Natural killer cell treated with Interleukin-12 subunit alpha and Interleukin-12 subunit beta and Interleukin-15 and Interleukin-18, amount 100 ng/mL, for 72 hours (primary cell): Measurements from ENCODE around the gene TBC1D24. TPM values are rescaled to one million over a fixed set of nuclear protein-coding genes. Genes with fewer than 3 reads are reported as not detected.

ENCODE experiments used
- ATAC-seq, 2 donors: fragments of 150-1000 bp; cut with Tn5 transposase in 1 of 2; sonication (Bioruptor Pico), chemical (Tn5 transposase) in 1 of 2; 2 replicates each; pipeline ENCODE4 v1.10.0; 2021
- DNase-seq: peaks from one replicate; pipeline ENCODE4 v3.0.0; 2022; ENCODE audit warnings: low spot score
- H3K27ac Mint-ChIP-seq, 2 donors: 1 replicate in 1 of 2; 2 replicates in 1 of 2; pipeline ENCODE4 v1.8.0; 2022; ENCODE audit warnings: mixed read lengths in 2 of 2, mild to moderate bottlenecking in 1 of 2, moderate library complexity in 1 of 2
- H3K27me3 Mint-ChIP-seq, 2 donors: 1 replicate in 1 of 2; 2 replicates in 1 of 2; pipeline ENCODE4 v1.8.0; 2022; ENCODE audit warnings: mixed read lengths in 2 of 2
- H3K36me3 Mint-ChIP-seq: one replicate; pipeline ENCODE4 v1.8.0; 2022; ENCODE audit warnings: mixed read lengths
- H3K4me1 Mint-ChIP-seq, 2 donors: 1 replicate in 1 of 2; 2 replicates in 1 of 2; pipeline ENCODE4 v1.8.0; 2022; ENCODE audit warnings: low read depth in 2 of 2, mixed read lengths in 2 of 2, mild to moderate bottlenecking in 1 of 2
- H3K4me3 Mint-ChIP-seq: one replicate; pipeline ENCODE4 v1.8.0; 2022; ENCODE audit warnings: mixed read lengths
- H3K9me3 Mint-ChIP-seq: 2 replicates; pipeline ENCODE4 v1.8.0; 2022; ENCODE audit warnings: mixed read lengths
- total RNA-seq, 2 donors: library from RNA; stranded (reverse); gene quantifications; one replicate each; pipeline ENCODE4 v1.2.3, GENCODE V29; 2022

The TBC1D24 gene
- total RNA-seq, 2 donors from 2014 or later = 22.0 to 39.9 TPM

DNA sequence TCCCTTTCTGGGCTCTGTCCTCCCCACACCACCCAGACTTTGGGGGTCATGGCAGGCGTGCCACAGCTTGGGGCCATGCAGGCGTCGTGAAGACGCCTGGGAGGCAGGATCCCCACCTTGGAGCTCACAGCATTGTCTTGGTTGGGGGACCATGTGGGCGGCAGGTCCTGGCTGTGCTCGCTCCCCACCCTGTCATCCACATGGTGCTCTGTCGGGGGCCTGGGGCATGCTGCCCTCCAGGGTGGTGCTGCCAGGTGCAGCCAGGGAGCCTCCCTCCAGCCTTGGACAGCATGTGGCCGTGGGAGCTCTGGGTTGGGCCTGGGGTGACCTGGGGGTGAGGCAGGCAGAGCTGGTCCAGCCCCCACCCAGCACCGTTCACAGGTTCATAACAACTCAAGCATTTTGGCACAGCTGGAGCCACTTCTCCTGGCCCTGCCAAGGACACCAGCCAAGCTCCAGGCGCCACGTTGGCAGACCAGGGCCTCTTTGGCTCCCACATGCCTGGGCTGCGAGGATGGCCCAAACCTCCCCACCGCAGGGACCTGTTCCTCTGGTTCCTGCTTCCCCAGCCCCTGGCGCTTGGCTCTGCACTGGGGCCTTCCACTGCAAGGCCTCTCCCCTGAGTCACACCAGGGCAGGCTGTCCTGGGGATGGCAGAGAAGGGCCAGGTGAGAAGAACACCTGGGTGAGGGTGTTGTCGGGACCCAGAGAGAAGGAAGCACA is 23.8 kb downstream of the TBC1D24 start:
- no peaks in the 10 kb centered on the region for H3K4me1 Mint-ChIP-seq
- ATAC-seq (peak in 1 of 2 donors; percentile 20), DNase-seq (no peak)
- H3K36me3 Mint-ChIP-seq = no peaks in the 10 kb centered on the region
- H3K4me3 Mint-ChIP-seq = no peak overlapping the region
- H3K27ac Mint-ChIP-seq = no peak overlapping the region
- H3K9me3 Mint-ChIP-seq = no peaks in the 10 kb centered on the region
- no peaks in the 10 kb centered on the region for H3K27me3 Mint-ChIP-seq

DNA sequence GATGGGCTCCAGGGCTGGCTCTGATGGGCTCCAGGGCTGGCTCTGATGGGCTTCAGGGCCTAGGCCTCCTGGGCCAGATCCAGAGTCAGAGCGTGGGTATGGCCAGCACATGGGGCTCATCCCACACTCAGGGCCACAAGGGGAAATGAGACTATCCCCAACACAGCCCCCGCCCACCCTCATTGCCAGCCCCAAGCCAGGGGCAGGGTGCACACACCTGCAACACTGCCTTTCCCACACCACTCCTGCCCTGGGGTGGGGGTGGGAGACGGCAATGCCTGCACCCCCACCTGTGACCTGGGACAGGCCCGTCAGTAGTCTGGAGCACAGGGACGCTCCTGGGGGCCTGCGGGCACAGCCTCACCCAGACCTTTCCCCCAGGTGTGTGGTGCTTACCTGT is 24.5 kb downstream of the TBC1D24 start:
- H3K27ac Mint-ChIP-seq = no peak overlapping the region
- no peaks in the 10 kb centered on the region for H3K36me3 Mint-ChIP-seq
- ATAC-seq (no peak), DNase-seq (no peak)
- no peak overlapping the region for H3K4me3 Mint-ChIP-seq
- no peaks in the 10 kb centered on the region for H3K9me3 Mint-ChIP-seq
- H3K27me3 Mint-ChIP-seq = no peaks in the 10 kb centered on the region
- H3K4me1 Mint-ChIP-seq = no peaks in the 10 kb centered on the region

DNA sequence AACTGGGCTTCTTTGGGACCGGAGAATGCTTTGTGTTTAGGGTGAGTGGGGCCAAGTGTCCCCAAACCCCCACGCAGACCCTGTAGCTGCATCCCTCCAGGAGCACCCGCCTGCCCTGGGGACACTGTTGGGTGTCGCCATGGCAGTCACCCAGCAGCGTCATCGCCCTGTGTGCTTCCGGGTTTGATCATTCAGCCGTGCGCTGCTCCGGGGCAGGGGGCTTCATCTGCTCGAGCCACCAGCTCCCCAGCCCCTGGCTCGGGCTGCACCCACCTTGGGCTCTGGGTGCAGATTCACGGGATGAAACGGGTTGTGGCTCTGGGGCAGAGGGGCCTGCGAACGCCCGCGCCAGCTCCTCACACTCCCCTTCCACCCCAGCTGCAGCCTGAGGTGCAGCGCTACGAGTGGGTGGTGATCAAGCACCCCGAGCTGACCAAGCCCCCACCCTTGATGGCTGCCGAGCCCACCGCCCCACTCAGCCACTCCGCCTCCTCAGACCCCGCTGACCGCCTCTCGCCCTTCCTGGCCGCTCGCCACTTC is 25.0 kb downstream of the TBC1D24 start:
- Mint-ChIP-seq H3K4me3 (no peak overlapping the region), H3K36me3 (no peaks in the 10 kb centered on the region)
- ATAC-seq = no peak

DNA sequence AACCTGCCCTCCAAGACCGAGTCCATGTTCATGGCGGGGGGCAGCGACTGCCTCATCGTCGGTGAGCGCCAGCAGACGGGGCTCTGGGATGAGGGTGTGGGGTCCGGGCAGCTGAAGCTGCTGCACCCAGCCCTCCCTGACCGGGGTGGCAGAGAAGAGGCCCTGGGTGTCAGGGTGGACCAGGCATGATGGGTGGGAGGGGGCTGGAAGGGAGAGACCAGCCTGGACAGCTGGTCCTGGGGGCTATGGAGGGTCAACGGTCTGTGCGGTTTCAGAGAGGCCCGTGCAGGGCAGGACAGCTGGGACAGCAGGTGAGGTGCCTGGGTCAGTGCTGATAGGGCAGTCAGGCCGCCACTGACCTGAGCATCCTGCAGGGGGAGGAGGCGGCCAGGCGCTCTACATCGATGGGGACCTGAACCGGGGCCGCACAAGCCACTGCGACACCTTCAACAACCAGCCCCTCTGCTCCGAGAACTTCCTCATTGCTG is 25.5 kb downstream of the TBC1D24 start:
- H3K9me3 Mint-ChIP-seq = no peaks in the 10 kb centered on the region
- ATAC-seq = no peak
- DNase-seq = no peak
- H3K4me3 Mint-ChIP-seq = no peak overlapping the region
- no peaks in the 10 kb centered on the region for H3K27me3 Mint-ChIP-seq
- no peaks in the 10 kb centered on the region for H3K36me3 Mint-ChIP-seq
- no peak overlapping the region for H3K27ac Mint-ChIP-seq
- H3K4me1 Mint-ChIP-seq = no peaks in the 10 kb centered on the region

More for the DNA sequence above, 25.0 kb downstream of the TBC1D24 start:
- Mint-ChIP-seq H3K27me3 (no peaks in the 10 kb centered on the region), H3K9me3 (no peaks in the 10 kb centered on the region), H3K4me1 (no peaks in the 10 kb centered on the region), H3K27ac (no peak overlapping the region)
- no peak for DNase-seq

DNA sequence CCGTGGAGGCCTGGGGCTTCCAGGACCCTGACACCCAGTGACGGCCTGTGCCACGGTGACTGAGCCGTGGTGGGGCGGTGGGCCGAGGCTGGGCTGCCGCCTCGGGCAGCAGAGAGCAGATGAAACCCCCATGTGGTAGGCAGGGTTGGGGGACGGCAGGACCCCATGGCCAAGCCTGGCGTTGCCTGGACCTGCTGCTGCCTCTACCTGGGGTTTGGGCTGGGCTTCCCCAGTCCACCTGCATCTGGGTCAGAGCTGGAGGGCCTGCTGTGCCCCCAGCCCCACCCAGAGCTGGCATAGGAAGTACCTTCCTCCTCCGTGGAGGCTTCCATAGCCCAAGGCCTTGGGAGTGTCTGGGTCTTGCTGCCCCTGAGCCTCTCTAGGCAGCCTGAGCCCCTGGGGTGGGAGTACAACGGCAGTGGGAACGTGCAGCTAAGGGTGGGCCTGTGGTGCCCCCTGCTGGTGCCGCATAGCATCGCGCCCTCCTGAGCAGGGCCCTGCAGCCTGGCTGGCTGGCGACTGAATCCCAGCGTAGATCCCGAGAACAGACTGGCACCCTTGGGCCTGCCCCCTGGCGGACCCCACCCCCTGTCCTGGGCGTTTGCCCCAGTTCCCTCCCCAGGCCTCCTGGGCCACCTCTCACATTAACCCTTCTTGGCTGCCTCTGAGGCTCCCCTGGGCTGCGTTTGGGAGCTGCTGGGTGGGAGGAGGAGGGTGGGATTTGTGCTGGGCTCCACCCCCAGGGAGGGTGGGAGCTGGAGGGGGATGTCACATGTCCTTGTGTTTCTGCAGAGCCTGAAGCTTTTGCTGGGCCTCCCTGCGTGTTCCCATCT is 26.2 kb downstream of the TBC1D24 start:
- DNase-seq = peak; percentile 81
- no peaks in the 10 kb centered on the region for H3K9me3 Mint-ChIP-seq

DNA sequence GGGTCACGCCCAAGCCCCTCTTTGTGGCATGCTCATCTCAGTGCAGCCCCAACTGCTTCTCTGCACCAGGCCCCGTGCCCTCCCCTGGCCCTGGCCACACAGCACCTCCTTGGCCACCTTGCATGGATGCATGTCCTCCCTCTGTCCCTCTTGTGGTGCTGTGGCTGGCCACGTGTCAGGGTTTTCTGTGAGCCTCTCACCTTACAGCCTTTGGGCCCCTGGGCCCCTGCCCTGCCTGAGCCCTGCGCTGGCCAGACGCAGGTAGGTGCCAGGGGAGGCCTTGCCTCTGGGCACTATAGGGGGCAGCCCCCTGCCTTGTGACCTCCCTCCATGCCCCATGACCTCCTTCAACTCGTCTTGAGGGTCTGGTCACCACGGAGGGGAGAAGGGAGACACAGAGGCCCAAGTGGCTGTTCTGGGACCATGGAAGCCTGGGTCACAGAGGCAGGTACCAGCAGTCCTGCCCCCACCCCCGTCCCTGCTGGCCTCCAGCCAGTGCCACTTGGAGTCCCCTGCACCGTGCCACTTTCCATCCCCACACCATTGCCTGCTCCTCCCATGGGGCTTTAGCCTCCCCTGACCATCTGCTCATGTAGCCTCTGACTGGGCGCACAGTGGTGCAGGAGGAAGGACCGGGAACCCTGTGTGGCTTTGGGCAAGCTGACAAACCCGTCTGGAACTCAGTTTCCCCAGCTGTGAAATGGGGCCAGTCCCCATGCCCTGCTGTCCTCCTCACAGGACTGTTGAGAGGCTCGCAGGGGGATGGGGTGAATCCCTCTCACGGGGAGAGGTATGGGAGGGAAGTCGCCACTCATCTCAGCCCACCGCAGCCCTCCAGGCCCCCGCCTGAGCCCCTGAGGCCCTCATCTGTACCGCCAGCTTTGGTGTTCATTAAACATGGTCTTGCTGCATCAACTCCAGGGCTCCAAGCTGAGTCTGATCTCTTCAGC is 27.3 kb downstream of the TBC1D24 start:
- Mint-ChIP-seq H3K27ac (no peak overlapping the region), H3K27me3 (no peaks in the 10 kb centered on the region), H3K36me3 (no peaks in the 10 kb centered on the region), H3K4me3 (no peak overlapping the region), H3K4me1 (no peaks in the 10 kb centered on the region), H3K9me3 (no peaks in the 10 kb centered on the region)
- DNase-seq (no peak), ATAC-seq (no peak)

More for the DNA sequence above, 26.2 kb downstream of the TBC1D24 start:
- Mint-ChIP-seq H3K4me1 (no peaks in the 10 kb centered on the region), H3K27me3 (no peaks in the 10 kb centered on the region), H3K36me3 (no peaks in the 10 kb centered on the region), H3K27ac (no peak overlapping the region), H3K4me3 (no peak overlapping the region)
- ATAC-seq = peak; percentile 85 to 90

DNA sequence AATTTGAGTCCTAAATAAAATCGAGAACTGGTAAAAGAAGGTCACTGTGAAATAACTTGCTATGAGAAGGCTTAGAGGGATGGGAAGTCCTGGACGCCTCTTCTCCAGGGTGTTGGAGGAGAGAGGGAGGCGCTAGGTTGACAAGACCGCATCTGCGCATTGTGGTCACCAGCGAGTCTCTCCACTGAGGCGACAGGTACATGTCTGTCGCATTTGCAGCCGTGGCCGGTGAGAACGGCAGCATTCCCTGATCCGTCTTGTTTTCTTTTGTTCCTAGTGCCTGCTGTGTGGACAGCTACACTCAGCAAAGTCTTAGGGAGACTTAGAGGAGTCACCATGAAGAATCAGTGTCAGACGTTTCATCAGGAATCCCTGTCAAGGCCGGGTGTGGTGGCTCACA is 30.8 kb downstream of the TBC1D24 start:
- H3K9me3 Mint-ChIP-seq = no peaks in the 10 kb centered on the region
- H3K27ac Mint-ChIP-seq = no peak overlapping the region
- DNase-seq = no peak
- peaks cover 11 to 12% of the 10 kb centered on the region in 2 donors for H3K4me1 Mint-ChIP-seq
- H3K4me3 Mint-ChIP-seq = no peak overlapping the region
- ATAC-seq = no peak
- no peaks in the 10 kb centered on the region for H3K36me3 Mint-ChIP-seq
- H3K27me3 Mint-ChIP-seq = no peaks in the 10 kb centered on the region

DNA sequence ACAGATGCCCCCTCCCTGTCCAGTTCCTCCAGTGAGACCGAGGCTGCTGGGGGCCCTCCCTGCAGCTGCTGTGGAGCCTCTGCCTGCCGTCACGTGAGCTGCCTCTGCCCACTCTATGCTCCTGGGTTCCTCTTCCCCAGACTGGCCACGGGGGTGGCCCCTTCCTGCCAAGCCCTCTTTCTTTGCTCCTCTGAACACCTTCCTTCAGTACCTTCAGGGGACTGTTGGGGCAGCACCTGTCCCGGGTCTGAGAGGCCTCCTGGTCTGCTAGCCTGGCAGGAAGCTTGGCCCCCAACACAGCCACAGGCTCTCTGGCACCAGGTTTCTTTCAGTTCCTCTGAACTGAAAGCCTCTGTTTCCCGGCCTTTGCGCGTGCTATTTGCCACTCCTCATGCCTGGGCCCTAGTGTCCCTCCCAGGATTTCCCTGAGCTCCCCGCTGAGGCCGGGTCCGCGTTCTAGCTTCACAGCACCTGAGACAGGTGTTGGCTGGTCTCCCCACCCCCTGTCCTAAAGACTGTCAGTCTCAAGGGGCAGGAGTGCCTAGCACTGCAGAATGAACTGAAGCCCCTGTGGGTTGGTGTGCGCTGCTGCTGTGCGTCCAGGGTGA is 32.2 kb downstream of the TBC1D24 start:
- Mint-ChIP-seq H3K4me3 (no peak overlapping the region), H3K27me3 (no peaks in the 10 kb centered on the region), H3K36me3 (no peaks in the 10 kb centered on the region), H3K27ac (no peak overlapping the region), H3K4me1 (peaks cover 13 to 15% of the 10 kb centered on the region in 2 donors), H3K9me3 (no peaks in the 10 kb centered on the region)
- DNase-seq (no peak), ATAC-seq (peak in 1 of 2 donors; percentile 11)

DNA sequence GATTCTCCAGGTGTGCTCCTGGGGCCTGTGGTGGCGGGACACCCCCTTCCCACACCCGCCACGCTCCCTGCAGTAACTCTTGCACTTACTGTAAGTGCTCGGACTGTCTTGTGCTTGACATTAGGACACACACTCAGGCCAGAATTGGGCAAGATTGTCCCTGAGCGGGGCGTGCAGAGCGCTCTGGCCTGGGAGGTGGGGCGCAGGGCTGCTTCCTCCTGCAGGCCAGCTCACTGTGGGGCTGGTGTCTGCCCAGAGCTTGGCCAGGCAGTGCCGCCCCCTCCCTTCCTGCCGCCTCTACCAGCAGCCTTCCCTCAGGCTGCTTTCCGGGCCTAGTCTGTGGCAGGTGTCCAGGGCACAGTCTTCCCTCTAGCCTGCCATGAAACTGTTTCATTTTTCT is 32.7 kb downstream of the TBC1D24 start:
- no peak for ATAC-seq
- no peak for DNase-seq
- H3K9me3 Mint-ChIP-seq = no peaks in the 10 kb centered on the region
- no peaks in the 10 kb centered on the region for H3K27me3 Mint-ChIP-seq
- H3K4me3 Mint-ChIP-seq = no peak overlapping the region
- no peaks in the 10 kb centered on the region for H3K36me3 Mint-ChIP-seq
- no peak overlapping the region for H3K27ac Mint-ChIP-seq
- H3K4me1 Mint-ChIP-seq = peaks cover 18 to 20% of the 10 kb centered on the region in 2 donors

DNA sequence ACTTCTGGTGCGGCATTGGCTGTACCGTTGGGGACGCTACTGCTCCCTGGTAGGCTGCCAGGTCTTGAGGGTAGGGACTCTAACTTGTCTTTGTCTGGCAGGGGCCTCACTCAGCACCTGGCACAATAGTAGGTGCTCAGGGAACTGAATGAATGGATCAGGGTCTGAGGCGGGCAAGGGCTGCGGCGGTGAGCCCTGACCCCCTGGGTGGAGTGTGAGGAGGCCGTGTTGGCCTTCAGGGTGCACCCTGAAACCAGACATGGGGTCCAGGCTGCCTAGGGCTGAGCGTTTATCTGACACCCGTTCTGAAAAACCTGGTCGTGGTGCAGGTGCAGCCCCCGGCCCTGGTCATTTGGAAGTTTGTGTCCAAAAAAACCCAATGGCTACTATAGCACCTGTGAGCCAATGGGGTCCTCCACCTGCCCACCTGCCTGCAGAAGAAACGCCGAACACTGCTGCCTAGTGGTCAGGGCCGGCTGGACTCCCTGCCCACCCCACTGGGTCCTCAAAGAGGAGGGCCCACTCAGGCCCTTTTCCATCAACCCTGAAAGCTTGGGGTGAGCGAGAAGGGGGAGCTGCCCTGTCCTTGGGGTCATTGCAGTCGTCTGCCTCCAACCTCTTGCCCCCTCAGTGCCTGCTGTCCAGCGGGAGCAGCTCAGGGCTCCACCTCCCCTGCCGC is 33.9 kb downstream of the TBC1D24 start:
- no peak overlapping the region for H3K4me3 Mint-ChIP-seq
- no peak for ATAC-seq
- DNase-seq = no peak
- H3K36me3 Mint-ChIP-seq = no peaks in the 10 kb centered on the region
- no peaks in the 10 kb centered on the region for H3K9me3 Mint-ChIP-seq
- no peak overlapping the region for H3K27ac Mint-ChIP-seq
- no peaks in the 10 kb centered on the region for H3K27me3 Mint-ChIP-seq
- H3K4me1 Mint-ChIP-seq = peaks cover 24 to 26% of the 10 kb centered on the region in 2 donors

DNA sequence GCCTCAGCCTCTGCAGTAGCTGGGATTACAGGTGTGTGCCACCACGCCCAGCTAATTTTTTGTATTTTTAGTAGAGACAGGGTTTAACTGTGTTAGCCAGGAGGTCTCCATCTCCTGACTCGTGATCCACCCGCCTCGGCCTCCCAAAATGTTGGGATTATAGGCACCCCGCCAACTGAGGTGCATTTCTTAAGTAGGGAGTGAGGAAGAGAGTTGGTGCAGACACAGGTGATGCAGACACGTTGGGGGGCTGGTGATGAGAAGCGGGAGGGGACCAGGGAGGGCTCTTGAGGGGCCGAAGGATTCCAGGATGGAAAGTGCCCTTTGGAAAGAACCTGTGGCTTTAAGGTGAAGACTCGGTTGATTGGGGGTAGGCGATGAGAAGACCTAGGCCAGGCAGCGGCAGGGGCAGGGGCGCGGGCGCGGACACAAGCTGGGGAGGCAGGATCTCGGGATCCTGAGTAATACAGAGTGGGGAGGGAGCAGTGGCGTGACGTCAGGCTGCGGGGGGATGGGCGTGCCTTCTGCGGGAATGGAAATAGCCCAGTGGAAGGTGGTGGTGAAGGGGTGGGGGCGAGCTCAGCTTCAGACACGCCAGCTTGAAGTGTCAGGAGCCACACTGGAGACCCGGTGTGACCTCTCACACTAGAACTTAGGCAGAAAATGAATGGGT is 36.3 kb downstream of the TBC1D24 start:
- Mint-ChIP-seq H3K4me1 (peaks cover 38 to 39% of the 10 kb centered on the region in 2 donors), H3K27ac (no peak overlapping the region)
- ATAC-seq = no peak

More for the DNA sequence above, 36.3 kb downstream of the TBC1D24 start:
- Mint-ChIP-seq H3K27me3 (no peaks in the 10 kb centered on the region), H3K36me3 (no peaks in the 10 kb centered on the region), H3K9me3 (no peaks in the 10 kb centered on the region), H3K4me3 (no peak overlapping the region)
- no peak for DNase-seq
